ENCODE measurements around the gene IL20RB.

Gene IL20RB

DNA sequence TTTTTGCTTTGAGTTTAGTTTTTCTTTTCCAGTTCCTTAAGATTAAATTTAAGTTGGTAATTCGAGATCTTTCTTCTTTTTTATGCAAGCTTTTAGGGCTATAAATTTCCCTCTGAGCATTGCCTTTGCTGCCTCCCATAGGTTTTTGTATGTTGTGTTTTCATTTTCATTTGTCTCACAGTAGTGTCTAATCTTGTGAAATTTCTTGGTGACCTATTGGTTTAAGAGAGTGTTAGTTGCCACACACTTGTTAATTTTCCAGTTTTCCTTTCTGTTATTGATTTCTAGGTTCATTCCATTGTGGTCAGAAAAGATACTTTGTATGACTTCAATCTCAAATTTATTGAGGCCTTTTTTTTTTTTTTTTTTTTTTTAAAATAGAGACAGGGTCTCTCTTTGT, 18.3 kb upstream of the IL20RB start:
- TF ChIP-seq, protein P1, sequence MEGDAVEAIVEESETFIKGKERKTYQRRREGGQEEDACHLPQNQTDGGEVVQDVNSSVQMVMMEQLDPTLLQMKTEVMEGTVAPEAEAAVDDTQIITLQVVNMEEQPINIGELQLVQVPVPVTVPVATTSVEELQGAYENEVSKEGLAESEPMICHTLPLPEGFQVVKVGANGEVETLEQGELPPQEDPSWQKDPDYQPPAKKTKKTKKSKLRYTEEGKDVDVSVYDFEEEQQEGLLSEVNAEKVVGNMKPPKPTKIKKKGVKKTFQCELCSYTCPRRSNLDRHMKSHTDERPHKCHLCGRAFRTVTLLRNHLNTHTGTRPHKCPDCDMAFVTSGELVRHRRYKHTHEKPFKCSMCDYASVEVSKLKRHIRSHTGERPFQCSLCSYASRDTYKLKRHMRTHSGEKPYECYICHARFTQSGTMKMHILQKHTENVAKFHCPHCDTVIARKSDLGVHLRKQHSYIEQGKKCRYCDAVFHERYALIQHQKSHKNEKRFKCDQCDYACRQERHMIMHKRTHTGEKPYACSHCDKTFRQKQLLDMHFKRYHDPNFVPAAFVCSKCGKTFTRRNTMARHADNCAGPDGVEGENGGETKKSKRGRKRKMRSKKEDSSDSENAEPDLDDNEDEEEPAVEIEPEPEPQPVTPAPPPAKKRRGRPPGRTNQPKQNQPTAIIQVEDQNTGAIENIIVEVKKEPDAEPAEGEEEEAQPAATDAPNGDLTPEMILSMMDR (IDR thresholded peaks at IDR 0.05; ENCODE audit: low read depth, low read length, missing control alignments) = no peak
- in situ Hi-C loops (cut with HindIII; ENCODE audit: low sequenced_read_pairs) = no loop called here
- no peak for DNase-seq (ENCODE audit: low read depth)
- H3K4me3 ChIP-seq (ENCODE audit: low read depth, low read length) = no peak overlapping the region

DNA sequence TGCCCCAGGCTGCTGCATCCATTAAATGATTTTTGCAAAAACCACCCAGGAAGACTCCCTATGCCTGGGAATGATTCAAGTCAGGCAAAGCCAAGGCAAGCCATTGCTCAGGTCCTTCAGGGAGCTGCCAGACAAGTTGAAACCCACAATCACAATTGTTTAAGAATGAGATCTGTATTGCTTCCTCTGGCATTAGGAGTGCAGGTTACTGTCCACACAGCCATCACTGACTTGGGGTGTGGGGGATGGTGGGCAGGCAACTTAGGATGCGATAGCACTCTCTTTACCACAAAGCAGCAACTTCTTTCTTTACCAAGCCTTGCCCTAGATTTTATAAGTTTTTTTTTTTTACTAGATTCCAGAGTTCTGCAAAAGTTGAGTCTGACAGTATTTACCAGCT, 15.0 kb upstream of the IL20RB start:
- in situ Hi-C loops (cut with HindIII; ENCODE audit: low sequenced_read_pairs) = no loop called here
- no peak for DNase-seq (ENCODE audit: low read depth)
- TF ChIP-seq, protein P1 (IDR thresholded peaks at IDR 0.05; ENCODE audit: low read depth, low read length, missing control alignments) = no peak
- no peak overlapping the region for H3K4me3 ChIP-seq (ENCODE audit: low read depth, low read length)

DNA sequence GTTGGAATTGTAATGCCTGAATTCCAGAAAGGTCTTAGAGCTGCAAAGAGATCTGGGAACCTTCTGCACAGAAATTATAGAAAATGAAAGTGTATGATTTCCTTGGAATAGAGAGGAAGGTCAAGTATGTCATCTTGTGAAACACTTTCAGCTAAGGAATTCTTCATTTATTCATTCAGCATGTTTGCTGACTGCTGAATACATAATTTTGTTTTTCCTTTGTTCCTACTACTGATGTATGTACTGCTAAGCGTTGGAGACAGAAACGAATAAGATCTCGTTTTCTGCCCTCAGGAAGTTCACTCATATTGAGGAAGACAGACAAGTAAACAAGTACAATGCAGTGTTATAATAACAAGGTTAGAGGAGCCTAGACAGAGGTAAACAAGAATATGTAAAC, 14.3 kb upstream of the IL20RB start:
- TF ChIP-seq, protein P1 (IDR thresholded peaks at IDR 0.05; ENCODE audit: low read depth, low read length, missing control alignments) = no peak
- no peak for DNase-seq (ENCODE audit: low read depth)
- in situ Hi-C loops (cut with HindIII; ENCODE audit: low sequenced_read_pairs) = no loop called here
- H3K4me3 ChIP-seq (ENCODE audit: low read depth, low read length) = no peak overlapping the region

DNA sequence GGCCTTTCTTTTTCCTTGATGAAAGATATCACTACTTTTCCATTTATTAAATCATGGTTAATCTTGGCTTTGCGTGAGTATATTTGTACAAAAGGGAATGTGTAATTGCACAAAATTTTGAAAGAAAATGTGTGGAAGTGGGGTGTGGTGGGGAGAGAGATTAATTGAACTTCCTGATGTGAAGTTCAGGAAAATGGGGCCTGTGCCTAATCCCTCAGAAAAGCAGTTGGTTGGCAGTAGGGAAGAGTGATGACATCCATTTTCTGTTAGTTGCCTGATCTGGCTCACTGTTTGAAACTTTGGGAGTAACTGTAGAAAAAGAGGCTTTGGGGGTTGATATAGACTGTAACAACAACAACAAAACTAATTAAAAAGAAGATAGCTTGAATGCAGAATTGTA, 10.8 kb upstream of the IL20RB start:
- in situ Hi-C loops (cut with HindIII; ENCODE audit: low sequenced_read_pairs) = no loop called here
- TF ChIP-seq, protein P1 (IDR thresholded peaks at IDR 0.05; ENCODE audit: low read depth, low read length, missing control alignments) = no peak
- H3K4me3 ChIP-seq (ENCODE audit: low read depth, low read length) = no peak overlapping the region
- no peak for DNase-seq (ENCODE audit: low read depth)

DNA sequence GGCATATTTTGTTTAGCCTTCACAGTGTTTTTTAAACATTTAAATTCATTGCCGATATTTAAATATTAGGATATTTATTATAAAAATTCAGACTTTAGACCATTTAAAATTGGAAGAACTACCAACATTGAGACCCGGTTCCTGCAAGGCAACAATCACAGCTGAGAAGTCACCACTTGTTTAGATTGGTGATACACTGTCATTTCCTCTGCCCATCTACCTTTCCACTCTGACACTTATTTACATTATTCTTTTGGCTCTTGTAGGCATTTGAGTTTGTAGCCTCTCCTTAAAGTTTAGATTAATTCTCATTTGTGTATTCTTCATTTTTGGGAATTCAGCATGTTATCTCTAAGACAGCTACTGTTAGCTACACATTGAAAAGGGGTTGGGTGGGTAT, 10.3 kb upstream of the IL20RB start:
- TF ChIP-seq, protein P1 (IDR thresholded peaks at IDR 0.05; ENCODE audit: low read depth, low read length, missing control alignments) = no peak
- in situ Hi-C loops (cut with HindIII; ENCODE audit: low sequenced_read_pairs) = no loop called here
- DNase-seq (ENCODE audit: low read depth) = no peak
- no peak overlapping the region for H3K4me3 ChIP-seq (ENCODE audit: low read depth, low read length)

DNA sequence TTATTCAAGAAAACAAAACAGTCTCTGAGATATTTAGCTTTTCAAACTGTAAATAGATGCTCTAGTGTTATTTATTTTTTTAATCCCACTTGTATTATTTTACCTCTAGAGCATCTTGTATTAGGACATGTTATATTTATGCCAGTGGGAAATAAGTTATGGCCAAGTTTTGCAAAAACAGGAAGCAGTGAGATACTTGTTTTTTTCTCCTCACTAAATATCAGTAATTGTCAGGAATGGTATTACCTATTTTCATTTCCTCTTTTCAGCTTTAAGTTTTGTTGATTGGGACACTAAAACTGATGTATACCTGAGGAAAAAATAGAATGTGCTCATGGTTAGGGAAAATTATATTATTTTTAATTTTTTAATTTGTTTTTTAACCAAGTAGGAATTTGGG, 8.6 kb upstream of the IL20RB start:
- in situ Hi-C loops (cut with HindIII; ENCODE audit: low sequenced_read_pairs) = no loop called here
- H3K4me3 ChIP-seq (ENCODE audit: low read depth, low read length) = no peak overlapping the region
- TF ChIP-seq, protein P1 (IDR thresholded peaks at IDR 0.05; ENCODE audit: low read depth, low read length, missing control alignments) = no peak
- DNase-seq (ENCODE audit: low read depth) = no peak

DNA sequence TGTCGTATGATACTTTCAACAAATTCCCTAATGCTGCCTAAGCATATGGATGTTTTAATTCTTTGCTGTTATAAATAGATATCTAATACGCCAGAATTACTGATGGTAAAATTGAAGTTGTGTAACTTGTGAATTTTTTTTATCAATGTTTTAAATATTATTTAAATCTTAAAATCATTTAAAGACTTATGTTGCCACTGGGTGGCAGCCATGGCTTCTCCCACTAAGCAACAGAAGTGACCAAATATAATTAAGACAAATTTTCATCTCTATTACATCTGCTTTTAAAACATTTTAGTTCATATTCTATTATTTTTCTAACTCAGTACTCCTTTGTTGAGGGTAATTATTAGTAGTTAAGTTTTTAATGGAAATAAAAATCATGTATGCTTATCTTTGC, 8.1 kb upstream of the IL20RB start:
- TF ChIP-seq, protein P1 (IDR thresholded peaks at IDR 0.05; ENCODE audit: low read depth, low read length, missing control alignments) = no peak
- in situ Hi-C loops (cut with HindIII; ENCODE audit: low sequenced_read_pairs) = no loop called here

More for the DNA sequence above, 8.1 kb upstream of the IL20RB start:
- DNase-seq (ENCODE audit: low read depth) = no peak
- H3K4me3 ChIP-seq (ENCODE audit: low read depth, low read length) = no peak overlapping the region

Measured in astrocyte of the cerebellum (primary cell).